HG02678 (cell line): ENCODE measurements around the gene STUM.
"Not testable (repeated sequence)": the region's sequence is repeated elsewhere in the genome, so short reads cannot be mapped to it uniquely, and the experiment has no call there.

Source experiments
- ATAC-seq: cut with Tn5 transposase; IDR thresholded peaks from one replicate; pipeline ENCODE4 v1.9.1; 2021; ENCODE audit warnings: mild to moderate bottlenecking, moderate library complexity; ENCODE audit not compliant: unreplicated experiment

The STUM gene

DNA sequence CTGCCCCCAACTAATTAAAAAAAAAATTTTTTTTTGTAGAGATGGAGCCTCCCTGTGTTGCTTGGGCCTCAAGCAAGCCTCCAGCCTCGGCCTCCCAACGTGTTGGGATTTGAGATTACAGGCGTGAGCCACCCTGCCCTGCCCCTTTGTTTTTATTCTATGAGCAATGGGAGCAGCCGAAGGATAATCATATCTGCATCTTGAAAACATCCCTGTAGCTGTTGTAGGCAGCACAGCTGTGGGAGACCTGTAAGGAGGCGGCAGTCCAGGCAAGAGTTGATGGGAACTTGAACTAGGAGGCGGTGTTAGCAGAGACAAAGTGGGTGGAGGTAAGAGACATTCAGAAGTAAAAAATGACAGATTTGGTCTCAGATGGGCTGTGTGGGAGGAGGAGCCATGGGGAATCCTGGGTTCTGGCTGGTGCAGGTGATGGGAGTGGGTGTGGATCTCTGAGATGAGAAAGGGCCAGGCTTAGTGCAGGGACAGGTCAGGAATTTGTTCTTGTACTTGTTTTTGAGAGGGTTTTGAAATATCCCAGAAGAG lies 31.3 kb downstream of the STUM start:
- no peak for ATAC-seq

DNA sequence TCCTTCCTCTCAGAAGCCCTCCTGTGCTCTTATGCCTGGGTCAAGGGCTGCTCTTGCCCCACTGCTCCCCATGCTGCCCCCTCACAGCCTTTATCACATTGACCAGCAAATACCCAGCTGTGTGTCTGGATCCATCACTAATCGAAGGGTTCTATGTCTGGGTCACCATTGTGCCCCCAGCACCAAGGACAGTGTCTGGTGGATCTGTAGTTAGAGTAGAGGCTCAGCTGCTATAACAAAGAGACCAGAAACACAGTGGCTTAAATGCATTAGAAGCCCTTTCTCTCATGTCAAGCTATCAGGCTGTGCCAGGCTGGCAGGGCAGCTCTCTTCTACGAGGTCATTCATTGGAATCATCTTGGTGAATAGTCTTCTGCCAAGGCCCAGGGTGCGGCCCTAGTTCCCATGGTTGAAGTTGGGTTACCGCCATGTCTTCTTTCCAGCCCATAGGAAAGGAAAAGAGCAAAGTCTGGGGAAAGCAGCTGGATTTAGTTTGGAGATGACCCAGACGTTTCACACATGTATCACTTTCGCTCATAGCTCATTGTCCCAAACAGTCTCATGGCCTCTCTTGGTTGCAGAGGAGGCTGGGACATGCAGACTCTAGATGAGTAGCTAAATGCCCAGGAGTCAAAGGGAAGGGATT lies 32.2 kb downstream of the STUM start:
- no peak for ATAC-seq

DNA sequence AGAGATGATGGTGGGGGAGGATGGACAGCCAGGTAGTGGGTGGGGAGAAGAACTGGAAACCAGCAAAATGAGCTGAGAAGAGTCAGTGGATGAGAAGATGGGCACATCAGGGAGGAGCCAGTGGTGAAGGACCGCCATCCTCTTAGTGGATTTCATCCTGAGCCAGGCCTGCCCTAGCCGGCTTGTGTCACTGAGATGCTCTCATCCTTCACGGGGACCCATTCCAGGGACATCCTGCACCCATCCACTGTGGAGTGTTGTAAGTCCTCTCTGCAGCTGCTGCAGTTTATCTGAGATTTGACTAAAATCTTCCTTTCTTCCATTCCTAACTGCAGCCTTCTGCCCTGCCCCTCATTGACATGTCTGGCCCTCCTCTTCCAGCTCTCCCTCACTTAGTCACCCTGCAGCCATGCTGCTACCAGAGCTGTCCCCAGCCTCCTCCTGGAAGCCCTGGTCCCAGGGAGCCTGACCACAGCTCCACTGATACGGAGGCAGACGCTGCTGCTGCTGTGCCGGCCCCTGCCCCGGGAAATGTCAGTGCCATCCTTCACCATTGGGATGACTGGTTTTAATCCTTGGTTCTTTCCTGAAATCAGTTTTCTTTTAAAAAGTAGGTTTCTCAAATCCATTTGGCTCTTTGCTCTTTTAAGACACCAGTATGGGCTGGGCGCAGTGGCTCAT lies 33.2 kb downstream of the STUM start:
- ATAC-seq = no peak

DNA sequence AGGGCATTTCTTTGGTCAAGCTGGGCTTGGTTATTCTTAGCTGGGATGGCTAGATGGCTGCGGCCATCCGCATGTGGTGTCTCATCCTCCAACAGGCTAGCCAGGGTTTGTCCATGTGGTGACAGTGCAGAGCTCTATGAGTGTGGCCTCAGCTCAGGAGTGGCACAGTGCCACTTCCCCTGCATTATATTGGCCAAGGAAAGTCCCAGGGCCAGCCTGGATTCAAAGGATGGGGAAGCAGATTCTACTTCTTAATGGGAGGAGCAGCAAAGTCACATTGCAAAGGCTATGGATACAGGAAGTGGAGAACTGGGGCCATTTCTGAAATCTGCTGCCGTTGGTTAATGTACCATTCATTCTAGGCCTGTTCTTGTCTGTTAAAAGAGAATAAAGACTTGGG lies 34.4 kb downstream of the STUM start:
- ATAC-seq = no peak

DNA sequence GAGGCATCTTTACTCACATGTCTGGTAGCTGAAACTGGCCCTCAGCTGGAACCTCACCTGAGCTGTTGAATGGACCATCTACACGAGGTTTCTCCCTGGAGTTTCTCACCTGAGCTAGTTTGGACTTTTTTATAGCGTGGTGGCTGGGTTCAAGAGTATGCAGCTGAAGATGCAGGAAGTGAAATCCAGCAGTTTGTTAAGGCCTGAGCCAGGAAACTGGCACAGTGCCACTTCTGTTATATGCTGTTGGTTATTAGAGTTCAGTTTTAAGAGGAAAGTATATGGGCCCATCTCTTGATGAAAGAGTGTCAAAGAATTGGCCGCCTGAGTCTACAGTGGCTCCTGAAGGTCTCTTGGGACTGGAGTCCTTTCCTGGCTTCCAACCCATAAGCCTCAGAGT lies 35.6 kb downstream of the STUM start:
- ATAC-seq = no peak

DNA sequence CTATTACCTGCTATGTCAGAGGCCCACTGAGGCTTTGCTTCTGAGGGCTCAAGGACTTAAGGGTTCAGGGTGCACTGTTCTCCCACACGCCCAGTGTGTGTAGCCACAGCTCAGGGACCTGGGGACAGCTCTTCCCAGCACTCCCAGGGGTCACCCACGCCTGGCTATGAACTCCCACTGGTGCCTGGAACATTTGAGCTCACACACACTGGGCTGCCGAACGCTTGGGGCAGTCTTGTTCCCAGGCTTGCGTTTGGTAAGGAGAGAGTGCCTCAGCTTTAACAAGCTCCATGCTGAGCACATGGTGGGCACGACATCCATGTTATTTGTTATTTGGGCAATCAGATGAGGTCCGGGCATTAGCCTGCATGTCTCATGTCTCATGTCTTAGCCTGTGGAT lies 37.6 kb downstream of the STUM start:
- ATAC-seq = no peak

DNA sequence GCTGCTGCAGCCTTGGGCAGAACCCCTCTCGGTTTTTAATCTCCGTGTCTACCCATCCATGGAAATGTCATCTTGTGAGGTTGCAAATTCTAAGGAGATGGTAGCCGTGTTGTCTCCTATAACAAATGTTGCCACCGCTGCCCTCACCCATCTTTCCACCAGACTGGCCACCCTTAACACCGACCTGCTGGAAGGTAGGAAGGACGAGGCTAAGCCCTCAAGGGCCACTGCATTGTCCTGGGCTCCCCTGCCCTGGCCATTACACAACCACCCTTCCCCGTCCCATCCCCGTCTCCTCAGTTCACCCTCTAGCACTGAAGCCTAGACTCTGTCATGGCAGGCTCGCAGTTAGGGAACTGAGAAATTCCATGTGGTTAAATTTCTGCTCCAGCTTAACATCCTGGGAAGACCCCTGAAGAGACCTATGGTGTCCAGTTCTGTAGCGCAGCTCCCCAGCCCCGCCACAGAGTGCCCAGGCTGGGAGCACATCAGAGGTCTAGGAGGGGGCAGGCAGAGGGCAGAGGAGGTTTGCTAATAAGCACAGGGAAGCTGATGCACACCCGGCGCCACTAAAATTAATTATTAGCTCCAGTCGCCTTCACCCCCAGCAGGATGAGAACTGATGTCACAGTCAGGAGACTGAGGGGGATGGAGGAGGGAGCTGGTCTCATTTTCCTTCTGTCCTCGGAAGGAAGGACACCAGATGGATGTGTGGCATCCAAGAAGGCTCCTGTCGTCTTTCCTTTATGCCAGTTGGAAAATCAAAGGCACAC lies 38.3 kb downstream of the STUM start:
- ATAC-seq = no peak

DNA sequence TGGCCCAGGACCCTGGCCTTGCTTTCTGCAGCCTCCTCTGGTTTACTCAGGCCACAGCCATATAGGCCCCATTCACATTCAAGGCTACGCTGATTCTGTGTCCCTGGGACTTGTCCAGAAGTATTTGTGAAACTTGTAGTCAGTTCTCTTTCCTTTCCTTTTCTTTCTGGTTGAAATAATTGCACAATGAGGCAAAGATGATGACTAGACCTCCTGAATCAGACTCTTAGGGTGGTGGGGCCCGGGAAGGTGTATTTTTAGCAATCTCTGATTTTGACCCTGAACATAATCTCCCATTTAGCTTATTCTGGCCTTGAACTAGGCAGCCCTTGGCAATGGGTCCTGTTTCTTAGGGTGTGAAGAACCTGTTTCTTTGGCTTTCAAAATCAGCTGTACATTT lies 39.9 kb downstream of the STUM start:
- ATAC-seq = no peak

DNA sequence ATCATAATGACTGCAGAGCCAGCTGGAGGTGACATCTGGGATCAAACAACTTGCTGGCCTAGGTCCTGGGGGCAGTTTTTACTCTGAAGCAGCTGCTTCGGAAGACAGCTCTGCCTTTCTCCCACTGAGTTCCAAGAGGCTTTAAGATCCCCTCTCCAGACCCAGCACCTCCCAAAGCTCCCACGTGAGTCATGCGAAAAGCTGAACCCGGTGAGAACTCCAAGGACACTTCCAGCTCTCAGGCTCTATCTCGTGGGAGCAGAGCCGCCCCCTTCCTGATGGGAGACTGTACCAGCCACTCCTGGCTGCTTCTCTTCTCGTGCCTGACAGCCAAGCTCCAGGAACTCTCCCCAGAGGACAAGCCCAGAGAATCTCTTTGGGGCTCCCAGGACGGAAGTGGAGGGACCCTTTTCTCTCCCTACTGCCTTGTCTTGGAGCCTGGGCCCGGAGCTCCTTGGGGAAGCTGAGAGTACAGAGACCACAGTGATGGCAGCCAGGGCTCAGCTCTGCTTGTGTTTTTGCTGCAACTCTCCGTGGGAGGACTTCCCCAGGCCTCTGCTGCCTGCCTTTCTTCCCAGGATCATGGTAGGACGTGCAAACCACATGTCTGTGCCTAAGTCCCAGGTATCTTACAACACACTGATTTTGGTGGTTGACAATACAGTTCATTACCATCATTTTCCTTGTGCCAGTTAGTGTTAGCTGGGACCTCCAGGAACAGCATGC lies 40.6 kb downstream of the STUM start:
- ATAC-seq = no peak

DNA sequence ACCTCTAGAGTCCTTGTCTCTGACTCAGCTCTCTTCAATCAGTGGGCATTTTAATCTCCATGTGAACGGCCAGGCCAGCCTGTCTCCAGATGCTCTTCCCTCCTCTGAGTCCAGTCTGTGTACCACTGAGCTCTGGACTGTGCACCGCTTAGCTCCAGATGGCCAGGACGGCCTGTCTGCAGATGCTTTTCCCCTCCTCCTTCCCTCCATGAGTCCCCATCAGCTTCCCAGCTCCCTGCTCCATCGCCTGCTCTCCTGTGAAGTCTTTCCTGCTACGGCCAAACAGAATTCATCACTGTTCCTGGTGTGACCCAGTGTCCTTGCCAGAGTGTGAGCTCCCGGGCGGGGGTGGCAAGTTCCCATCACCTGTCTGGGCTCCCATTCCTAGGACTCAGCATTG lies 42.0 kb downstream of the STUM start:
- ATAC-seq = no peak

DNA sequence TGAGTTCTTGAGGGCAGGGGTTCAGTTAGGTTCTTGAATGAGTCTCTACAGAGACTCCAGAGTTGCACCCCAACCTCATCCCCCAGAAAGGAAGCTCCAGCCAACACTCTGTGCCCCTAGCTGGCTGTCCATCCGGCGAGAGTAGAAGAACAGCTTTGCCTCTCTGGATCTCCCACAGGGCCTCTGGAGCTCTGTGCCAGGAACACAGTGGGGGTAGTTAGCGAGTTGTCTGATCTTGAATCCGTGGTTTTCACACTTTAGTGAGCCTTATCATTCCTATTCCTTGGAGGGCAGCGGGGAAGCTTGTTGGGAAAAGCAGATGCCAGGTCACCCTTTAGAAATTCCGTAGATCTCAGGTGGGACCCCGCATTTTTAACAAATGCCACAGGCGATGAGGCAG lies 45.0 kb downstream of the STUM start:
- no peak for ATAC-seq

DNA sequence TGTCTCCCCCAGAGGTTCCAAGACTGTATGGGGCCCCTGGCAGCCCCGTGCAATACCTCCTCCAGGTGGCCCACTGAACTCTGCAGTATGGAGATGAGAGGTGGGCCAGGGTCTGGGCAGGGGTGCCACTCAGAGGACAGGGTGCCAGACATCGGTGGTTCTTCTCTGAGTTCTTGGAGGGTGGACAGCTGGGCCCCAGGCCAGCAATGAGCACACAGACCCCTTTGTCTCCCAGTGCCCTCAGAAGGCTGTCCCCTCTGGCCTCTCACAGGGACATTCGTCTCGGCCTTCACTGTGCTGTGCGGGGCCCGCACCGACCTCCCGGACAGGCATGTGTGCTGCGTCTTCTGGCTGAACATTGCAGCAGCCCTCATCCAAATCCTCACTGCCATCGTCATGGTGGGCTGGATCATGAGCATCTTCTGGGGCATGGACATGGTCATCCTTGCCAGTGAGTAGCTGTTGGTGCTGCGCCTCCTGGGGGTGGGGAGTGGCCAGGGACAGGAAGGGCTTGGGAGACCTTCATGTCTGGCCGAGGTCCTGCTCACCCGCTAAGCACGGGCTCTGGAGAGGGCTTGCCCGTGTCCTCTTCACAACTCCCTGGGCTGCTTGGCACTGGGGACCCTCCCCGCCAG lies 48.1 kb downstream of the STUM start:
- no peak for ATAC-seq

DNA sequence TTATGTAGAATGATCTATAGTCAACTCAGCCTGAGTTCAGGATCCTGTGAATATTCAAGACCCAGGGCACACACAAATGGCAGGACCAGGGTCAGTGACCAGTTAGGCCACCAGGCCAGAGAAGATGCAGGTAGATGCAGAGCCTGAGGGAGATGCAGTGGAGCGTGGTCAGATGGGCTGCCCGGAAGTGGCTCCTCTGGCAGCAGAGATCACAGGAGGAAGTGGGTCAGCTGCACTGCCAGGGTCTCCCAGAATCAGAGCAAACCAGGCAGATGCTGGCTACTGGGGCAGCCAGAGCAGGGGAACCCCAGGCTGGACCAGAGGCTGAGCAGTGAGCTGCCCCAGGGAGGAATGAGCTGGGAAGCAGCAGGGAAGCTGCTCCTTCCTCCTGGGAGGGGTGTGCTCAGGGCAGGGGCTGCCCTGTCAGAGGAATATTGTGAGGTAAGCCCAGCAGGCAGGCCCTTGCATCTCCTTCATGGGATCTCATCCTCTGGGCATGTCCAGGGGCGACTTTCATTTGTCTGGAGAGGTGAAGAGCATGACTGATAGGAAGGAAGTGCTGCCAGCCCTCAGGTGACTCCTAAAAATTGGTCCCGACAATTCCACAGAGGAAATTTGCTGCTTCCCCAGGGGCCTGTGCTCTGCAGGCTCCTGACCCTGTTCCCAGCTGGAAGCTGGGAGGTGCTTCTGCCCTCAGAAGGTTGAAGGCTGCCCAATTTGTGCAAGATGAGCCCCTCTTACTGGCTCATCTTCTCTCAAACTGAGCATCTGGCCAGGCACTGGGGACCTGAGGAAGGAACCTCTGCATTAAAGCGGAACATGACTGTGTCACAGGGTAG lies 49.3 kb downstream of the STUM start:
- no peak for ATAC-seq

DNA sequence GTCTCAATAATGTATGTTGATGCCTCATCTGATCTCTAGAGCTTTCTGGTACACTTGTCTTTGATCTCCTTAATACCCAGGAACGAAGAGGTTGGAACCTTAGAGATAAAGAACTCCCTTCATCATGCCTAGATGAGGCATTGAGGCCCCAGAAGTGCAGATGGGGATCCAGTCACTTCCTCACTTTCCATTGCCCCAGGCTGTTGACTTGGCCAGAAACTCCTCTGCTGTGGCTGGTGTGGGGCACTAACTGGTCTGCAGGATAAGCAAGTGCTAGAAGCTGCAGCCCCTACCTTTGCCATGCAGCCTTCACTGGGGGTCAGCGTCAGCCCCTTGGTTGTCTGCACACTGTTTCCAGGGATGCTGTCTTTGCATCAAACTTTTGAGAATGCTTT lies 49.9 kb downstream of the STUM start:
- no peak for ATAC-seq

DNA sequence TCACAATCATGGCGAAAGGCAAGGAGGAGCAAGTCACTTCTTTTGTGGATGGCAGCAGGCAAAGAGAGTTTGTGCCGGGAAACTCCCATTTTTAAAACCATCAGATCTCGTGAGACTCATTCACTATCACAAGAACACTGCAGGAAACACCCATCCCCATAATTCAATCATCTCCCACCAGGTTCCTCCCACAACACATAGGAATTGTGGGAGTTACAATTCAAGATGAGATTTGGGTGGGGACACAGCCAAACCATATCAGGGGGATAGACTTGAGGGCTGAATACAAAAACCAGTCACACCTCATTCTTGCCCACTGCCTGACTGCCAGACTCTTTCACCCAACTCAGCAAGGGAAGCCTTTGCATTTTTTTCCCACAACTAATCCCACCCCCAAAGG lies 50.4 kb downstream of the STUM start:
- ATAC-seq = not testable (repeated sequence)

DNA sequence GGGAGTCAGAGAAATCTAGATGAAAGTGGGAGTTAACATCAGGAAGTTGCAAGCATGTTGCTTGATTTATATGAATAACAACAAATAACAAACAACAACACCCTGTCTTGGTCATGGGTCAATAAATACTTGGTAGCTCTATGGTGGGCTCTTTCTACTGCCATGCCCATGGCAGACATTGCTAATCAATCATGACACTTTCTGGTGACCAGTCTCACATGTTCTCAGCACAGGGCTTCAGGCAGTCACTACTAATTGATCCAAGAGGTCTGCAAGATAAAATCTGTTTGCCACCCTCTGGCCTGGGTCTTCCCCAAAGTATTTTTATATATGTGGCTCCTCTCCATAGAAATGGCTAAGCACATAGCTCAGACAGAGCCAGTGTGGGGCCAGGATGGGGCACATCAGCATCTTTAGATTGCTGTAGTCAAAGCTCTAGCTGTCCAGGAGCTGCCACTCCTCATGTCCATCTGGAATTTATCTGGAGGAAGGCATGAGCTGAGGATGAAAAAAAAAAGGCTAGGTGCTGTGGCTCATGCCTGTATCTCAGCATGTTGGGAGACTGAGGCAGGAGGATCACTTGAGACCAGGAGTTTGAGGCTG lies 51.2 kb downstream of the STUM start:
- no peak for ATAC-seq

DNA sequence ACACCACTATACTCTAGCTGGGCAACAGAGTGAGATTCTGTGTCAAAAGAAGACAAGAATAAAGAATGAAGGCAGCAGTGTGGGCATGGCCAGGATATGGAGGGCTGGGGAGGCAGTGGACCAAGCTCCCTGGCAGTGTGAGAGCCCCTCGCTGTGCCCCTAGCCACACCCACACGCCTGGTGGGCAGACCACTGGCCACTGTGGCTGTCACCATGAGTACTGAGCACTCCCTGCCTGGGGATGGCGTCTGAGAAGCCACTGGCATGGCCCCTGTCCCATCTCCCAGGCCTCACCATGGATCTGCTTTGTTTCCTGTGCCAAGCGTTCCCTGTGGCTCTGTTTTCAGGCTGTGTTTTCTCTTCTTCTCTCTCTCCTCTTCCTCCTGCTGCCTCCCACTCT lies 51.7 kb downstream of the STUM start:
- ATAC-seq = no peak

DNA sequence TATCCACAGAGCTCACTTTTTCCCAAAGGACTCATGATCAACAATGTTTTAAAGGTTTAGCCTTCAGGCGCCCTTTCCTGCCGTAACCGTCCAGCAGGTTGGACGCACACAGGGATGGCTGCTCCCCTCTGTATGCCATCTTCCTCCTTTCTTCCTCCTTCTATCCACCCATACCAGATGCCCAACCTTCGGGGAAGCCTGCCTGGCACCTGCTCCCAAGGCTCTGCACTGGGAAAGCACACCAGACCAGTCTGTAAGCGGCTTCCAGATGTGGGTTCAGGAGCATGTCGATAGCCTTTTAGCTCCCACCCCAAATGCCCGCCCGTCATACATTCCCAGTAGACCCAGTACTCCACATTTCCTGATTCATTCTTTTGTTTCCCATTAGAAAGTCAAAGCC lies 52.9 kb downstream of the STUM start:
- no peak for ATAC-seq

DNA sequence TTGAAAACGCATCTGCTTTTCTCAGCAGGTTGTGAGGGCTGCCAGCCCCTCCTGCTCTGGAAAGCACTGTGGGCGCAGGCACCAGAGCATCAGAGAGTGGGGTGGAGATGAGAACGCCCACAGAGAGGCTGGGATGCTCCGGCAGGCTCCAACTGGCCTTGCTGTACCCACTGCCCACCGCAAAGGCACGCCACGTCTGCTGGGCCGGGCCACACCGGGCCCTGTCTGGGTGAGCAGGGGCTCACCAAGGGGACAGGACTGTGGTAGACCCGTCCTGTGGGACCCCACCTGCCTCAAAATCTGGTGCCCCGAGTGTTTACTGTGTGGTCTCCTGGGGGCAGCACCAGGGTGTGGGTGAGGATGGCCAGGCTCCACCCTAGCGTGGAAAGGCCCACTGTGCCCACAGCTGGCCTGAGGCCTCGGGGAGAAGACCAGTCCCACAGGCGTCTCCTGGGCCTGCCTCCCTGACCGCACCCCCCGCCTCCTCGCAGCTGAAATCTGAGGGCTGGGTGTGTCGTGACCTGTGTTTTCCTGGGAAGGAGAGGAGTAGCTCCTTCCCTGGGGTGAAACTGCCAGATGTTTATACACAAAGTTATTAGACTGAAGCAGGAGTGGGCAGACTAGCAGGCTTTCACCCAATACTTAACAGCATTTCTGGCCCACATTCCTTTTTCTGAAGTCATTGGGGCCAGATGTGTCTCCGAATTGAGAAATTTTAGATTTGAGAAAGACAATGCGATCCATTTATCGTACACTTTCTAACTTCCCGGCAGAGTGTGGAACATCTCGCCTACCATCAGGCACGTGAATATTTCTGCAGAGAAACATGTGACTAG lies 53.8 kb downstream of the STUM start:
- no peak for ATAC-seq
